Hepatocyte (in vitro differentiated cells): ENCODE measurements around the gene HTR3D.

ENCODE experiments used
- CTCF ChIP-seq: fragments of 200-600 bp; sonication (generic); IDR thresholded peaks from 2 replicates; pipeline ENCODE4 v1.5.1; 2016; ENCODE audit warnings: antibody characterized with exemption, mild to moderate bottlenecking; ENCODE audit not compliant: poor library complexity
- EZH2 ChIP-seq: fragments of 200-600 bp; sonication (generic); IDR thresholded peaks from 2 replicates; pipeline ENCODE4 v1.6.1; 2016; ENCODE audit warnings: antibody characterized with exemption, mild to moderate bottlenecking, borderline replicate concordance
- EZH2phosphoT487 ChIP-seq: fragments of 200-600 bp; sonication (generic); IDR thresholded peaks from one replicate; pipeline ENCODE4 v1.6.1; 2018; ENCODE audit warnings: antibody characterized with exemption, mild to moderate bottlenecking, low read depth, moderate library complexity; ENCODE audit not compliant: unreplicated experiment, severe bottlenecking

GRCh38 chr3:184073621-184074020 lies 42.1 kb downstream of the HTR3D start:
- no peak for TF ChIP-seq EZH2
- no peak for TF ChIP-seq CTCF
- TF ChIP-seq EZH2phosphoT487: no peak
